Glomerular visceral epithelial cell (primary cell): ENCODE data around the gene ABLIM3.

Experiments used
- DNase-seq: peaks from one replicate; pipeline ENCODE4 v3.0.0-alpha.2; 2016; ENCODE audit errors: extremely low spot score

The ABLIM3 gene

GRCh38 chr5:149133795-149134777 lies 7.2 kb upstream of the ABLIM3 start:
- DNase-seq, result peak; percentile 91

GRCh38 chr5:149134778-149135500 lies 6.4 kb upstream of the ABLIM3 start:
- no peak for DNase-seq

- peak; percentile 68 for DNase-seq
Measured at GRCh38 chr5:149135536-149136201, 5.6 kb upstream of the ABLIM3 start.

- no peak for DNase-seq
Measured at GRCh38 chr5:149138182-149138923, 2.9 kb upstream of the ABLIM3 start.

- DNase-seq, result no peak
Measured at GRCh38 chr5:149140197-149141002, 893 bp upstream of the ABLIM3 start.

- DNase-seq, result peak; percentile 62
Measured at GRCh38 chr5:149141957-149142851, 911 bp downstream of the ABLIM3 start.

GRCh38 chr5:149143470-149143869 lies 2.2 kb downstream of the ABLIM3 start:
- no peak for DNase-seq

- no peak for DNase-seq
Measured at GRCh38 chr5:149144637-149145036, 3.3 kb downstream of the ABLIM3 start.

- DNase-seq, result no peak
Measured at GRCh38 chr5:149145138-149145537, 3.8 kb downstream of the ABLIM3 start.

GRCh38 chr5:149147676-149148075 lies 6.4 kb downstream of the ABLIM3 start:
- DNase-seq, result peak; percentile 93

- no peak for DNase-seq
Measured at GRCh38 chr5:149149942-149150341, 8.6 kb downstream of the ABLIM3 start.

GRCh38 chr5:149150457-149150856 lies 9.2 kb downstream of the ABLIM3 start:
- no peak for DNase-seq

GRCh38 chr5:149151717-149152116 lies 10.4 kb downstream of the ABLIM3 start:
- peak; percentile 40 for DNase-seq

- peak; percentile 91 for DNase-seq
Measured at GRCh38 chr5:149152317-149152746, 11.0 kb downstream of the ABLIM3 start.

- no peak for DNase-seq
Measured at GRCh38 chr5:149153193-149153750, 12.0 kb downstream of the ABLIM3 start.

- peak; percentile 81 for DNase-seq
Measured at GRCh38 chr5:149153751-149154610, 12.7 kb downstream of the ABLIM3 start.

- no peak for DNase-seq
Measured at GRCh38 chr5:149154650-149155049, 13.4 kb downstream of the ABLIM3 start.

- no peak for DNase-seq
Measured at GRCh38 chr5:149156435-149157083, 15.3 kb downstream of the ABLIM3 start.
